ENCODE measurements around the gene SMG1. TPM values are rescaled to one million over a fixed set of nuclear protein-coding genes. Genes with fewer than 3 reads are reported as not detected.

The SMG1 gene
- total and polyA plus RNA-seq, 10 of the 15 experiments (the other 5 are each of a cell fraction or from before 2014, with no cell fraction given) = 3.9 to 66.7 (median 37.0) TPM

DNA sequence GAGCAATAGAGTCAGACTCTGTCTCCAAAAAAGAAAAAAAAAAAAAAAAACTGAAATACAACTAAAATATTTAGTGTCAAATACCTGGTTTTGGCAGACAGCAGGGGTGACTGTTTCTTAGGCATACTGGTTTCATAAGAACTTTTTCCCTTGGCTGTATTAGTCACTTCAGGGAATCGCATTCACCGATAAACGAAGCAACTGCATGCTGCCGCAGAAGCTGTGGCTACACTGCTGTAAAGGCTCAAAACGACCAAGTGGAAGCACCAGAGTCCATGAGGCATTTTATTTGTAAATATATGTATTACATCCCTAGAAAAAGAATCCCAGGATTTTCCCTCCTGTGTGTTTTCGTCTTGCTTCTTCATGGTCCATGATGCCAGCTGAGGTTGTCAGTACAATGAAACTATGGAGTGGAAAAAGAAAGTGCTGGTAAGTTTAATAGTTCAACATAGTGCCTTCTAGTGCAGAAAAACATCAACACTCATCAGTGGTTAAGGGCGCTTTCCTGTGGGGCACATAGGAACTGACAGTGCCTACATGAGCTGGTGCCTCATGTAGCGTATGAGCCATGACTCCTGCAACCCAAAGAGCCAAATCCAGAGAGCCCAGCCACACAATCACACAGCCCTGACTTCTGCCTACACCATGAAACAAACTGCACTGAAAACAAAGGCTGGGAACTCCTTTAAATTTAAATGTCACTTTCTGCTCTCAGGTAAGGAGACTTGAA lies 143.3 kb downstream of the SMG1 start:
- CTCF ChIA-PET = interaction anchor here (2.0 kb wide), 1 partner anchor 19 kb away, joined by 11 read pairs; the partner anchor contains the start of gene ARL6IP1
- RAD21 ChIA-PET (ENCODE audit: unreplicated experiment) = no interaction called here
- SMC1A ChIA-PET (ENCODE audit: uncharacterized antibody, unreplicated experiment) = interaction anchor here (6.6 kb wide), 1 partner anchor 18 kb away, joined by 64 read pairs; the partner anchor contains the start of gene ARL6IP1
- H3K36me3 ChIP-seq (ENCODE audit: control insufficient read depth in 2 of 2, insufficient read depth in 2 of 2, low read length in 1 of 2) = peaks cover 15 to 37% of the 10 kb centered on the region in 2 experiments
- POLR2A ChIA-PET = no interaction called here
- in situ Hi-C loops (cut with MboI) (no loop called here), intact Hi-C loops (cut with micrococcal nuclease; ENCODE audit: unreplicated experiment) (no loop called here)
- ATAC-seq = no peak
- no peaks in the 10 kb centered on the region for H3K27me3 ChIP-seq (replicated peaks in 1 of 2; ENCODE audit: control insufficient read depth in 2 of 2, insufficient read depth in 2 of 2, low read length in 1 of 2)
- H3K4me3 ChIP-seq = no peak overlapping the region
- no peak overlapping the region for H3K9ac ChIP-seq (ENCODE audit: control insufficient read depth, insufficient read depth, low read length)
- peaks cover 54% of the 10 kb centered on the region for H3K79me2 ChIP-seq (ENCODE audit: control insufficient read depth, insufficient read depth, low read length)
- WGBS (ENCODE audit: insufficient coverage, insufficient replicate concordance, low lambda C conversion rate, missing lambda C conversion rate) = 84% methylated on average over 8 of the region's 8 CpGs
- no peak overlapping the region for H2AFZ ChIP-seq (ENCODE audit: control insufficient read depth, low read depth, low read length)
- no peak for DNase-seq (ENCODE audit: low read depth, low spot score)
- no TSS peak for BruUV-seq (replicated peaks)
- H4K20me1 ChIP-seq (ENCODE audit: control insufficient read depth, insufficient read depth) = peaks cover 24% of the 10 kb centered on the region
- peaks cover 26% of the 10 kb centered on the region for H3K4me1 ChIP-seq (ENCODE audit: control insufficient read depth, insufficient read depth, low read length)
- no peak for FAIRE-seq
- H3K4me2 ChIP-seq (ENCODE audit: control insufficient read depth, insufficient read depth) = no peak overlapping the region
- H3K9me3 ChIP-seq (replicated peaks; ENCODE audit: control insufficient read depth, insufficient read depth, low read length) = no peaks in the 10 kb centered on the region; the same call in 2 of the 3 replicates
- H3K27ac ChIP-seq (ENCODE audit: control insufficient read depth, insufficient read depth) = no peak overlapping the region
- TF ChIP-seq POLR2A (IDR thresholded peaks at IDR 0.05; ENCODE audit: low read depth, low read length) (0 out of 2 replicates have a peak, but pooled peaks have one; percentile 29), NFYA (IDR thresholded peaks at IDR 0.05; ENCODE audit: borderline replicate concordance, low read depth, low read length) (no peak), MTA3 (IDR thresholded peaks at IDR 0.05; ENCODE audit: borderline replicate concordance, low read length) (no peak), ZNF217 (IDR thresholded peaks at IDR 0.05) (no peak), CREM (IDR thresholded peaks at IDR 0.05; ENCODE audit: low read depth) (no peak), SMAD5 (IDR thresholded peaks at IDR 0.05; ENCODE audit: low read depth) (no peak), SPI1 (IDR thresholded peaks at IDR 0.05; ENCODE audit: borderline replicate concordance, insufficient read depth, low read depth, low read length) (no peak), HDAC2 (IDR thresholded peaks at IDR 0.05) (no peak)
- TF ChIP-seq, protein P1, sequence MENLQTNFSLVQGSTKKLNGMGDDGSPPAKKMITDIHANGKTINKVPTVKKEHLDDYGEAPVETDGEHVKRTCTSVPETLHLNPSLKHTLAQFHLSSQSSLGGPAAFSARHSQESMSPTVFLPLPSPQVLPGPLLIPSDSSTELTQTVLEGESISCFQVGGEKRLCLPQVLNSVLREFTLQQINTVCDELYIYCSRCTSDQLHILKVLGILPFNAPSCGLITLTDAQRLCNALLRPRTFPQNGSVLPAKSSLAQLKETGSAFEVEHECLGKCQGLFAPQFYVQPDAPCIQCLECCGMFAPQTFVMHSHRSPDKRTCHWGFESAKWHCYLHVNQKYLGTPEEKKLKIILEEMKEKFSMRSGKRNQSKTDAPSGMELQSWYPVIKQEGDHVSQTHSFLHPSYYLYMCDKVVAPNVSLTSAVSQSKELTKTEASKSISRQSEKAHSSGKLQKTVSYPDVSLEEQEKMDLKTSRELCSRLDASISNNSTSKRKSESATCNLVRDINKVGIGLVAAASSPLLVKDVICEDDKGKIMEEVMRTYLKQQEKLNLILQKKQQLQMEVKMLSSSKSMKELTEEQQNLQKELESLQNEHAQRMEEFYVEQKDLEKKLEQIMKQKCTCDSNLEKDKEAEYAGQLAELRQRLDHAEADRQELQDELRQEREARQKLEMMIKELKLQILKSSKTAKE (IDR thresholded peaks at IDR 0.05; ENCODE audit: low read depth, poor library complexity, severe bottlenecking) = no peak
- TF ChIP-seq, protein P2, sequence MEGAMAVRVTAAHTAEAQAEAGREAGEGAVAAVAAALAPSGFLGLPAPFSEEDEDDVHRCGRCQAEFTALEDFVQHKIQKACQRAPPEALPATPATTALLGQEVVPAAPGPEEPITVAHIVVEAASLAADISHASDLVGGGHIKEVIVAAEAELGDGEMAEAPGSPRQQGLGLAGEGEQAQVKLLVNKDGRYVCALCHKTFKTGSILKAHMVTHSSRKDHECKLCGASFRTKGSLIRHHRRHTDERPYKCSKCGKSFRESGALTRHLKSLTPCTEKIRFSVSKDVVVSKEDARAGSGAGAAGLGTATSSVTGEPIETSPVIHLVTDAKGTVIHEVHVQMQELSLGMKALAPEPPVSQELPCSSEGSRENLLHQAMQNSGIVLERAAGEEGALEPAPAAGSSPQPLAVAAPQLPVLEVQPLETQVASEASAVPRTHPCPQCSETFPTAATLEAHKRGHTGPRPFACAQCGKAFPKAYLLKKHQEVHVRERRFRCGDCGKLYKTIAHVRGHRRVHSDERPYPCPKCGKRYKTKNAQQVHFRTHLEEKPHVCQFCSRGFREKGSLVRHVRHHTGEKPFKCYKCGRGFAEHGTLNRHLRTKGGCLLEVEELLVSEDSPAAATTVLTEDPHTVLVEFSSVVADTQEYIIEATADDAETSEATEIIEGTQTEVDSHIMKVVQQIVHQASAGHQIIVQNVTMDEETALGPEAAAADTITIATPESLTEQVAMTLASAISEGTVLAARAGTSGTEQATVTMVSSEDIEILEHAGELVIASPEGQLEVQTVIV (IDR thresholded peaks at IDR 0.05; ENCODE audit: borderline replicate concordance, partially characterized antibody) = no peak
- TF ChIP-seq, protein P3, sequence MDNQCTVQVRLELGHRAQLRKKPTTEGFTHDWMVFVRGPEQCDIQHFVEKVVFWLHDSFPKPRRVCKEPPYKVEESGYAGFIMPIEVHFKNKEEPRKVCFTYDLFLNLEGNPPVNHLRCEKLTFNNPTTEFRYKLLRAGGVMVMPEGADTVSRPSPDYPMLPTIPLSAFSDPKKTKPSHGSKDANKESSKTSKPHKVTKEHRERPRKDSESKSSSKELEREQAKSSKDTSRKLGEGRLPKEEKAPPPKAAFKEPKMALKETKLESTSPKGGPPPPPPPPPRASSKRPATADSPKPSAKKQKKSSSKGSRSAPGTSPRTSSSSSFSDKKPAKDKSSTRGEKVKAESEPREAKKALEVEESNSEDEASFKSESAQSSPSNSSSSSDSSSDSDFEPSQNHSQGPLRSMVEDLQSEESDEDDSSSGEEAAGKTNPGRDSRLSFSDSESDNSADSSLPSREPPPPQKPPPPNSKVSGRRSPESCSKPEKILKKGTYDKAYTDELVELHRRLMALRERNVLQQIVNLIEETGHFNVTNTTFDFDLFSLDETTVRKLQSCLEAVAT (IDR thresholded peaks at IDR 0.05) = 0 out of 2 replicates have a peak, but pooled peaks have one; percentile 55
- TF ChIP-seq, protein P4, sequence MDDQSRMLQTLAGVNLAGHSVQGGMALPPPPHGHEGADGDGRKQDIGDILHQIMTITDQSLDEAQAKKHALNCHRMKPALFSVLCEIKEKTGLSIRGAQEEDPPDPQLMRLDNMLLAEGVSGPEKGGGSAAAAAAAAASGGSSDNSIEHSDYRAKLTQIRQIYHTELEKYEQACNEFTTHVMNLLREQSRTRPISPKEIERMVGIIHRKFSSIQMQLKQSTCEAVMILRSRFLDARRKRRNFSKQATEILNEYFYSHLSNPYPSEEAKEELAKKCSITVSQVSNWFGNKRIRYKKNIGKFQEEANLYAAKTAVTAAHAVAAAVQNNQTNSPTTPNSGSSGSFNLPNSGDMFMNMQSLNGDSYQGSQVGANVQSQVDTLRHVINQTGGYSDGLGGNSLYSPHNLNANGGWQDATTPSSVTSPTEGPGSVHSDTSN (IDR thresholded peaks at IDR 0.05; ENCODE audit: insufficient replicate concordance, low read depth, low read length) = no peak

Measured in GM12878 (cell line).